ENCODE measurements around the gene CTXN1.
"Not testable (repeated sequence)": the region's sequence is repeated elsewhere in the genome, so short reads cannot be mapped to it uniquely, and the experiment has no call there.

DNA sequence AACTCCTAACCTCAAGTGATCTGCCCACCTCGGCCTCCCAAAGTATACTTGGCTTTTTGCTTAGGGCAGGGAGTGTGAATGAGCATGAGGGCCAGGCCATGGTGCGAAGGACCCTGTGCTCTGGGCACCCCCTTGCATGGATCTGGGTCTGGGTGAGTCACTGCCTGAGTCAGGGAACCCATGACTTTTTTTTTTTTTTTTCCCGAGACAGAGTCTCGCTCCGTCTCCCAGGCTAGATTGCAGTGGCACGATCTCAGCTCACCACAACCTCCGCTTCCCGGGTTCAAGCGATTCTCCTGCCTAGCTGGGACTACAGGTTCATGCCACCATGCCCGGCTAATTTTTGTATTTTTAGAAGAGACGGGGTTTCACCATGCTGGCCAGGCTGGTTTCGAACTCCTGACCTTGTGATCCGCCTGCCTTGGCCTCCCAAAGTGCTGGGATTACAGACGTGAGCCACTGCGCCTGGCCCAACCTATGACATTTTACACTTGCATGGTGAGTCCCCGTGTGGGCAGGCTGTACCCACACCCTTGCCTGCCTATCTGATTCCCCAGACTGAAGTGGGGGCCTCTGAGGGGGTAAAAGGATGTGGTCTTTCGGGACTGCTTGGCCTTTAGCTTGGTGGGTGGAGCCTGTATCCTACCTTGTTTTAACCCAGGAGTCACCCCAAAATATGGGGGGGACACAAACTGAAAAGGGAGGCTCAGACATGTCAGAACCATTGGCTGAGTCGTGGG, 32.4 kb downstream of the CTXN1 start:
- TF ChIP-seq CTCF, POLR2A (IDR thresholded peaks at IDR 0.05): not testable (repeated sequence)
